Activated CD8-positive, alpha-beta memory T cell treated with anti-CD3 and anti-CD28 coated beads for 1 hour (primary cell): Measurements from ENCODE around the gene CFAP20.
"Not testable (repeated sequence)": the region's sequence is repeated elsewhere in the genome, so short reads cannot be mapped to it uniquely, and the experiment has no call there.

ENCODE experiments used
- DNase-seq, 2 donors: peaks; one replicate each; pipeline ENCODE4 v3.0.0-alpha.2; 2020; ENCODE audit warnings: low read depth in 1 of 2; ENCODE audit errors: extremely low read depth in 1 of 2

CFAP20 gene

GRCh38 chr16:58099097-58099955 lies 29.9 kb downstream of the CFAP20 start:
- DNase-seq: no peak

GRCh38 chr16:58098207-58099096 lies 30.7 kb downstream of the CFAP20 start:
- no peak for DNase-seq

DNA sequence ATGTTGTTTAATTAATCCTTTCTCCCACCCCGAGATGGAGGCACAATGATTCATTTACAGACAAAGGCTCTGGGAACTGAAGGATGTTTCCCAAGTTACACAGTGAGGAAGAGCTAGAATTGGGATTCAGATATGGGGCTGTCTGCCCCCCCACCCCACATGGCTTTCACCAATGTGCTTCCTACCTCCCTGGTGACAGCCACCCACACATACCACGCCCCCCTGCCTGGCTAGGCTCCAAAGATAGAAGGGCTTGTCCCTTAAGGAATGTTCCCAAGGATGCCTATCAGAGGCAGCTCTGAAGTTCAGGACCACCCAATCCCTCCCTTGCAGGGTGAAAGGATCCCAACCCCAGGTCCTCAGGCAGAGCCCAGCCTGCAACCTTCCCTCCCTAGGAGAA lies 32.9 kb downstream of the CFAP20 start:
- DNase-seq: no peak

DNA sequence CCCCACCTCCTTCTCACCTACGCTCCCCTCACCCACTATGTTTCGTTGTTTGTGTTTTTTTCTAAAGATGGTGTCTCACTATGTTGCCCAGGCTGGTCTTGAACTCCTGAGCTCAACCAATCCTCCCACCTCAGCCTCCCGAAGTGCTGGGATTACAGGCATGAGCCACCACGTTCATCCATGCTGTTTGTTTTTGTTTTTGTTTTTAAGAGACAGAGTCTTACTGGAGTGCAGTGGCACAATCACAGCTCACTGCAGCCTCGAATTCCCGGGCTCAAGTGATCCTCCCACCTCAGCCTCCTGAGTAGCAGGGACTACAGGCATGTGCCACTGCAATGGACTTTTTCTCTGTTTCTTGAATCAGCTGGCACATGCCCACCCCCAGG lies 33.6 kb downstream of the CFAP20 start:
- DNase-seq: not testable (repeated sequence)

GRCh38 chr16:58094791-58095574 lies 34.2 kb downstream of the CFAP20 start:
- no peak for DNase-seq

- no peak for DNase-seq
Measured at GRCh38 chr16:58094026-58094425, 35.2 kb downstream of the CFAP20 start.

- DNase-seq: not testable (repeated sequence)
Measured at GRCh38 chr16:58090396-58090795, 38.8 kb downstream of the CFAP20 start.

GRCh38 chr16:58088091-58088490 lies 41.1 kb downstream of the CFAP20 start:
- no peak for DNase-seq

DNA sequence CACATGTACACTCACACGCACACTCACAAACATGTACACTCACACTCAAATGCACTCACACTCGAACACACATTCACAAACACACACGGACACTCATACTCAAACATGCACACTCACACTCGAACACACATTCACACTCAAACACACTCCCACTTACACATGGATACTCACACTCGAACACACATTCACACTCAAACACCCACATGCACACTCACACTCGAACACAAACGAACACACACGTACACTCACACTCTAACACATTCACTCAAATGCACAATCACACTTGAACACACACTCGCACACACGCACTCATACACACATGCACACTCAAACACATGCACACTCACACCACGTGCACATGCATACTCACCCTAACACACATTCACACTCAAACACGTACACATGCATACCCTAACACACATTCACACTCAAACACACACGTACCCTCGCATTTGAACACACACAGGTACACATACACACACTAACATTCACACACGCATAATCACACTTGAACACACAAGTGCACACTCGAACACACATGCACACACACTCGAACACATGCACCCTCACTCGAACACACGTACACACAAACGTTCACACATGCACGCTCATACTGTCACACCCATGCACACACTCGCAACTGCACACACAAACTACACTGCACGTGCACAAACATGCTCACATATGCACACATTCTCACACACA lies 41.8 kb downstream of the CFAP20 start:
- no peak for DNase-seq

- no peak for DNase-seq
Measured at GRCh38 chr16:58086381-58087208, 42.6 kb downstream of the CFAP20 start.

GRCh38 chr16:58085584-58086251 lies 43.5 kb downstream of the CFAP20 start:
- no peak for DNase-seq

DNA sequence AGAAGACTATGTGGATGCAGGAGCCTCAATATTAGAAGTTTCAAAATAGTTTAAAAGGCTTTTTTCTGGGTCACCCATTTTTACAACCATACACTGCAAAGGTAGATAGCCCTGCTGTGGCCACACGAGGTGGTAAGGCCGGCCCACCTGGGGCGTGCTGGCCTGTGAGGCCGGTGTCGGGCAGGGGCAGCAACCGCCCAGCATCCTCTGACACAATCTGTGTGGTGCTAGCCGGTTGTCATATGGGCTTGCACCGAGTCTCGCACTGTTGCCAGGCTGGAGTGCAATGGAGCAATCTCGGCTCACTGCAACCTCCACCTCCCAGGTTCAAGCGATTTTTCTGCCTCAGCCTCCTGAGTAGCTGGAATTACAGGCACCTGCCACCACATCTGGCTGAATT lies 44.0 kb downstream of the CFAP20 start:
- no peak for DNase-seq

DNA sequence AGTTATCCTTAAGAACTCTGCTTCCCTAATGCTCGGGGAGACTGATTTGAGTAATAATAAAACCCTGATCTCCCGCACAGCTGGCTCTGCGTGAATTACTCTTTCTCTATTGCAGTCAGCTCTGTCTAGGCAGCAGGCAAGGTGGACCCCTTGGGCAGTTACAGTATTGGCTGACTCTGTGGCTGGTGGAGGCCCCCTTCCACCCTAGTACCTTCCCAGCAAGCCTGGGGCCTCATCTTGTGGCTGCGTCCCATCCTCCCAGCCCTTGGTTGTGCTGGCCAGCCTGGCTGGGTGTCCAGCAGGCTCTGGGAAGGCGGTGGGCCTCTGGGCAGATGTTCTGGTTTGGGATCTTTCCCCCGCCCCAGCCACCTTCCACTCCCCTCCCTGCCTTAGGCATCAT lies 44.5 kb downstream of the CFAP20 start:
- DNase-seq: no peak

- no peak for DNase-seq
Measured at GRCh38 chr16:58082381-58082780, 46.8 kb downstream of the CFAP20 start.

- DNase-seq: not testable (repeated sequence)
Measured at GRCh38 chr16:58080657-58081056, 48.5 kb downstream of the CFAP20 start.

DNA sequence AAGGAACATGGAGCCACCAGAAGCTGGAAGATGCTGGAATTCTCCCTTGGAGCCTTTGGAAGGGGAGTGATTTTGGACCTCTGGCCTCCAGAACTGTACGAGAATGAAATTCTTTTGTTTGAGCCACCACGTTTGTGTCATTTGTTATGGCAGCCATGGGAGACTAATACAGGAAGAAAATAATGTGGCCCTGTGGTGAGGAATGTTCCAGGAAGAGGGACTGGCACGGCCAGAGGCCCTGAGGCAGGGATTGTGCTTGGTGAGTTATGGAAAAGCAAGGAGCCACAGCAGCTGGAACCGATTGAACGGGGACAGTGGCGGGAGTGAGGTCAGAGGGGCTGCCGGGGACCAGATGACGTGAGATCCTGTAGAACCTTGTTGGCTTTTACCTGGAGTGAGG lies 51.4 kb downstream of the CFAP20 start:
- DNase-seq: no peak

- DNase-seq: no peak
Measured at GRCh38 chr16:58076514-58076913, 52.7 kb downstream of the CFAP20 start.

DNA sequence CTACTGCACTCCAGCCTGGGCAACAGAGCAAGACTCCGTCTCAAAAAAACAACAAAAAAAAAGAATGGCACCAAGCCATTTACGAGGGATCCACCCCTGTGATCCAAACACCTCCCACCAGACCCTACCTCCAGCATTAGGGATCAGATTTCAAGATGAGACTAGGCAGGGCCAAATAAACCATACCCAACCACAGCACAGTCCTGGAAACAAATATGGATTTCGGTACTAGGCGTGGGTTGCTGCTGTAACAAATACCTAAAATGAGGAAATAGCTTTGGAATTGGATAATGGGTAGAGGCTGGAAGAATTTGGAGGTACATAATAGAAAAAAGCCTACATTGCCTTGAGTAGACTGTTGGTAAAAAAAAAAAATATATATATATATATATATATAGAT lies 54.5 kb downstream of the CFAP20 start:
- DNase-seq: no peak

- not testable (repeated sequence) for DNase-seq
Measured at GRCh38 chr16:58073086-58073485, 56.1 kb downstream of the CFAP20 start.
